GM13976 (cell line): ENCODE results near the gene POP5.

Source experiments
- DNase-seq: peaks from one replicate; pipeline ENCODE4 v3.0.0; 2012; ENCODE audit warnings: low spot score
- CTCF ChIP-seq: IDR thresholded peaks from 2 replicates; pipeline ENCODE4 v1.5.1; 2012; ENCODE audit warnings: borderline replicate concordance, mild to moderate bottlenecking; ENCODE audit not compliant: insufficient read depth; ENCODE audit errors: extremely low read depth, missing control alignments, control extremely low read depth
- in situ Hi-C: fragments of 300-500 bp; cut with MboI; formaldehyde crosslinking; loops from one replicate; pipeline ENCODE4 v1.12.0; 2022; ENCODE audit warnings: low sequenced_read_pairs, mixed read lengths, inconsistent platforms; ENCODE audit not compliant: unreplicated experiment

POP5 gene

GRCh38 chr12:120581998-120582397 is 796 bp upstream of the POP5 start:
- TF ChIP-seq CTCF, result no peak
- in situ Hi-C loops, result no loop called here
- DNase-seq, result no peak

GRCh38 chr12:120579179-120579578 is 2.0 kb downstream of the POP5 start:
- in situ Hi-C loops, result no loop called here

GRCh38 chr12:120574106-120574505 is 7.1 kb downstream of the POP5 start:
- TF ChIP-seq CTCF, result no peak
- in situ Hi-C loops, result no loop called here
- no peak for DNase-seq

More at GRCh38 chr12:120579179-120579578, 2.0 kb downstream of the POP5 start:
- DNase-seq, result no peak
- TF ChIP-seq CTCF, result no peak

- no peak for DNase-seq
- in situ Hi-C loops, result no loop called here
- TF ChIP-seq CTCF, result no peak
Observed at GRCh38 chr12:120573560-120573959, 7.6 kb downstream of the POP5 start.

- in situ Hi-C loops, result no loop called here
- no peak for DNase-seq
Observed at GRCh38 chr12:120571299-120571698, 9.9 kb downstream of the POP5 start.

GRCh38 chr12:120563495-120563894 is 17.7 kb downstream of the POP5 start:
- no peak for DNase-seq
- TF ChIP-seq CTCF, result no peak
- in situ Hi-C loops, result no loop called here

More at GRCh38 chr12:120571299-120571698, 9.9 kb downstream of the POP5 start:
- no peak for TF ChIP-seq CTCF

- no peak for DNase-seq
- in situ Hi-C loops, result no loop called here
- no peak for TF ChIP-seq CTCF
Observed at GRCh38 chr12:120562906-120563305, 18.3 kb downstream of the POP5 start.
